GM18858 (cell line): ENCODE data around the gene RAMP3.
"Not testable (repeated sequence)": the region's sequence is repeated elsewhere in the genome, so short reads cannot be mapped to it uniquely, and the experiment has no call there.

Experiments
- ATAC-seq: cut with Tn5 transposase; IDR thresholded peaks from one replicate; pipeline ENCODE4 v1.9.1; 2021; ENCODE audit not compliant: unreplicated experiment

The RAMP3 gene

GRCh38 chr7:45155941-45156340 lies 1.6 kb upstream of the RAMP3 start:
- no peak for ATAC-seq

- no peak for ATAC-seq
Measured at GRCh38 chr7:45156516-45157272, 897 bp upstream of the RAMP3 start.

GRCh38 chr7:45157286-45157652 lies 322 bp upstream of the RAMP3 start:
- no peak for ATAC-seq

GRCh38 chr7:45158471-45158870 lies 880 bp downstream of the RAMP3 start:
- no peak for ATAC-seq

GRCh38 chr7:45159296-45159695 lies 1.7 kb downstream of the RAMP3 start:
- ATAC-seq, result no peak

- ATAC-seq, result no peak
Measured at GRCh38 chr7:45160417-45160881, 2.9 kb downstream of the RAMP3 start.

GRCh38 chr7:45161138-45161537 lies 3.5 kb downstream of the RAMP3 start:
- no peak for ATAC-seq

- ATAC-seq, result no peak
Measured at GRCh38 chr7:45161842-45162241, 4.3 kb downstream of the RAMP3 start.

- no peak for ATAC-seq
Measured at GRCh38 chr7:45162311-45162845, 4.8 kb downstream of the RAMP3 start.

GRCh38 chr7:45162943-45163691 lies 5.5 kb downstream of the RAMP3 start:
- no peak for ATAC-seq

GRCh38 chr7:45163692-45164052 lies 6.1 kb downstream of the RAMP3 start:
- ATAC-seq, result no peak

GRCh38 chr7:45164271-45164670 lies 6.7 kb downstream of the RAMP3 start:
- not testable (repeated sequence) for ATAC-seq

- no peak for ATAC-seq
Measured at GRCh38 chr7:45165857-45166256, 8.3 kb downstream of the RAMP3 start.

GRCh38 chr7:45171946-45172345 lies 14.4 kb downstream of the RAMP3 start:
- no peak for ATAC-seq

- ATAC-seq, result no peak
Measured at GRCh38 chr7:45173596-45174327, 16.2 kb downstream of the RAMP3 start.

GRCh38 chr7:45174328-45174610 lies 16.7 kb downstream of the RAMP3 start:
- no peak for ATAC-seq

- no peak for ATAC-seq
Measured at GRCh38 chr7:45174966-45175765, 17.6 kb downstream of the RAMP3 start.

GRCh38 chr7:45176091-45176490 lies 18.5 kb downstream of the RAMP3 start:
- no peak for ATAC-seq

GRCh38 chr7:45176886-45177731 lies 19.5 kb downstream of the RAMP3 start:
- no peak for ATAC-seq

GRCh38 chr7:45177801-45178200 lies 20.2 kb downstream of the RAMP3 start:
- ATAC-seq, result no peak
